Measurements from ENCODE around the gene RING1.

- TF ChIP-seq GATA2 (IDR thresholded peaks at IDR 0.05; ENCODE audit: low read depth, low read length) (no peak), GATA3 (IDR thresholded peaks at IDR 0.05; ENCODE audit: low read depth, low read length) (no peak)
Measured at GRCh38 chr6:33213166-33213988, 5.1 kb downstream of the RING1 start.

Data from SH-SY5Y (cell line).